Fibroblast of skin of scalp (primary cell): ENCODE measurements around the gene ATXN7.

Source experiments
- DNase-seq: peaks from one replicate; pipeline ENCODE4 v3.0.0-alpha.2; 2013

ATXN7 gene

DNA sequence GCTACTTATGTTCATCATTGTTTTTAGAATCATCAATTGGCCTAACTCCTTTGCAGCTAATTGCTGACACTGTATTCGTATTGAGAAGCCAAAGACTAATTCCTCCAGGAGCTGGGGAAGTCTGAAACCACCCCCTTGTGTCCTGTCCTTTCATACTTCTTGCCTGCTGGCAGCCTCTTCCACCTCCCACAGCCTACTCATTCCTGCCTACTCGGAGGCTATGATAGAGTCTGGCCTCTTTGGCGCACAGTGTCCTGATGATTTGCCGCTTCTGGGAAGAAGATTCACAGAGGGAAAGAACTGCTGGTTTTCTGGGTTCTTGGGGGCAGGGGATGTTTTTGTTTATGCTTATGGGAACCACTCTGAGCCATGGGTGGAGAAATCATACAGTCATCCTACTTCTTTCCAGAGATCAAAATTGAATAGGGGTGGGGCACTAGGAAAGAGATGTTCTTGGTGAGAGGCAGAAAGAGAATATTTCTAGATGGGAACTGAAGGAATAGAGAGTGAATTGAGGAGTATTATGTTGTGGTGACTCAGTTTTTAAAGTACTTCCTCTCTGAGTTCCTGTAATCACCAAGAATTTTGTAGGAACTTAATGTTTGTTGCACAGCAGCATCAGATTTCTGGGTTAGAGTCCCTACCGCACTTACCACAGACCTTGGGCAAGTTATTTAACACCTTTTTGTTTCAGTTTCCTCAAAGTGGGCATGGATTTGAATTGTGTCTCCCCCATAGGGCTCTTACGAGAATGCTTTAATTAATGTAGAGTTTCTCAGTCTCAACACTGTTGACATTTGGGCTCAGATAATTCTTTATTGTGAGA is 70.6 kb downstream of the ATXN7 start:
- DNase-seq: no peak

DNA sequence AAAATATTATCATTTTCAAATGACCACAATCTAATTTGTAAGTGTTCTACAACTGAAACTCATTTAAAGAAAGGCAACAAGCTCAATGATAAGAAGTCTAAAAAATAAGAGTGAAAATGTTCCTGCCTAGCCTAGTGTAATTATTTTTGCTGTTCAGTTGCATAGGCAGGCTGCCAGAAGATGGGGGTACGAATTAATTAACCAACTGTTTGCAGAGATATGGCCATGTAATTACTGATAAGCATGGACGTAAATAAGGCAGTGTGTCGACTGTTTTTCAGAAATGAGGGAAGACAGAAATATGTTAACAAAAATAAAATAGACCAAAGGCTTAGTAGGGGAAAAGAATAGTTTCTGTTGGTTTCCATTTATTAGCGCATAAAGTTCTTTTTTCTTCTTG is 73.3 kb downstream of the ATXN7 start:
- DNase-seq: no peak

DNA sequence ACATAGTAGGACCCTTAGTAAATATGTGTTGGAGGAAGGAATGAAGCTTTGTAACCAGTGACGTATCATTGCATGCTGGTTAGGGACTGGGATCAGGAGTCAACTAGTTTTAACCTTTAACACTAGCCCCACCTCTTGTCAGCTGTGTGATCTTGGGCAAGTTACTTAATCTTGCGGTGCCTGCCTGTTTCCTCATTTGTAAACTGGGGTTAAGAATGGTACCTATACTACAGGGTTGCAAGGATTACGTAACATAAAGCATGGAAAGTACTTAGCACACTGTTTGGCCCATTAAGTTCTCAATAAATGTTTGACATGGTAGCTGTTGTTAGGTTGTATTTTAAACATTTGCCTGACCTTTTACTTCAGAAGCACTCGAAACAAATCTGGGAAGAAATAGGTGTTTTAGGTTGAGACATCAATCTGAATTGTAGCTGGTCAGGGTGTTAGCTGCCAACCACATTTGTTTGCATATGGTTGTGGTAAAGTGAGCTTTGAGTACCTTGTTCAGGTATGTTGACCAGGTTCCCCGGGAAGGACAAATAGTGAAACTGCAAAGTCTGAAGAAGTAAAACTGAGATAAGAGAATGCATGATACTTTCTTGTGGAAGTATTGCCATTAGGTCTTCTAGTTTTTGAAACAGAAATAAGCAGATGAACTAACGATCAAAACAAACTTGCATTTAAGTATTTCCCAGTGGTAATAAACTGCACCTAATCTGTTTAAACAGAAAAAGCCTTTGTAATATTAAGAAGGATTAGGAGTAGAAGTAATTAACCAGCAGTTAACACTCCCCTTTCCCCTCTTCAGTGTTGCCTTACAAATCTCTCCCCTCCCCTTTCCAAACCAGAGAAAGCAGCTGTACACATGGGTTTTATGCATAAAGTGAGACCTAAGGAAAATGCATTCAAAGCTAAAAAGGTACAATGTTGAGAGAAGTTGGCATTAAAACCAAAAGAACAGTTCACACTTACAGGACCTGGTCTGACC is 74.3 kb downstream of the ATXN7 start:
- no peak for DNase-seq

DNA sequence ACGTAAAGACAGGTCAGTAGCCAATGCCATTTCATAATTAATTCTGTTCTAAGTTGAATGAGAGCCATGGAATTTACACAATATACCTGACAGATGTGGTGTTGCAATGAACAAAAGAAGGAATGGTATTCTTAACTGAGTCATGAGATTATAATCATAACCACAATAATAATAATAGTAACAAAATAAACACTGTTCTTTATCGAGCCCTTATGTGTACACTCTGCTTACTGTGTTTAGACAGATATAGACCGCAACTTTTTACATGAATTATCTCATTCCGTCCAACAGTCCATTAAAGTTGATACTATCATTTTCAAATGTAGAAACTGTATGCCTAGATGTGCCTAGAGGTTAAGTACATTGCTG is 76.7 kb downstream of the ATXN7 start:
- no peak for DNase-seq

DNA sequence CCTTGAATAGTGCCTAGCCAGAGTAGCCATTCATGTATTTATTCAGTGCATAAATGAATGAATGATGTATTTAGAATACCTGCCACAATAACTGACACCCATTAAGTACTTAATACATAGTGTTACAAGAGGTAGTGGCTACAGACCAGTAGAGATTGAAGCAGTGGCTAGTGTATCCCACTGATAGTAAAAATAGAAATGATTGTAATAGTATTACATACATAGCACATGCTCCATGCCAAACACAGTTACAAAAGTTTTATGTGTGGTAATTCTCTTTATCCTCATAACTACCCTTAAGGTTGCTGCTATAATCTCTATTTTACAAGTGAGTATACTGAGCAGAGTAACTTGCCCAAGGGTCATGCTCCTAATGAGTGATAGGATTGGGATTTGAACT is 78.9 kb downstream of the ATXN7 start:
- DNase-seq: no peak

DNA sequence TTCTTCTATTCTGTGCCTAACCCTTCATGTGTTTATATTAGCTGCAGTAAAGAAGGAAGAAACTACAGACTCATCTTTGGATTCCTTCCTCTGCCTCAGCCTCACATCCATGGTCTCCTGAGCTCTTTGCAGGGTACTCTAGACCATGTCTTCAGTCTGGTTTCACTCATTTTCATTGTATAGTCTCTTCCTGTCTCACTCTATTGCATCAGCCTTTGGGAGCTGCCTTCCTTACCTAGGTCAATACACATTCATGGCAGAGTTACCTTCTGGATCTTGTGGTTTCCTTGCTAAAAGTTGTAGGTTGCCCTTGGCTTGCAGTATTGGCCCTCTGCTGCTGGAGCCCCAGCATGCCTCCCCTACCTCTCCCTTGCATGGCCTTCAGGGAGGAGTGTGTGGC is 80.0 kb downstream of the ATXN7 start:
- DNase-seq: no peak

DNA sequence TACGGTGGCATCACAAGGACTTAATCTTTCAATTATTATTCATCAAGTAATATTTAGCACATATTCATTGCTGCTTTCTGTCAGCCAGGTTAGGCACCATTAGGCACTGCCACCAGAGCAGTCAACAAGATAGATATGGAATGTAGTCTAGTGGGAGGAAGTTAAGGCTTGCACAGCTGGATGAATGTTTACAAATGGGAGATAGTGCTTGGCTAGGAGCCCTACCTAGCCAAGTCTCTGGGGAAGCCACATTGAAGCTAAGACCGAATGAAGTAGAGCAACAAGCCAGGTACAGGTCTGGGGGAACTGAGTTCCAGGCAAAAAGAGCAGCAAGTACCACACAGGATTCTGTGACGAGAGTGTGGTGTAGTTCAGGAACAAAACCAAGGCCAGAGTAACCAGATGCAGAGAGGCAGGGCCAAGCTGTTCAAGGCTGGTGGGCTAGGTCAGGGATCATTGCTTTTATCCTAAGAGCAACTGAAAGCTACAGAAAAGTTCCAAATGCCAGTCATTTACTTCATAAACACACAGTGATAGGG is 82.0 kb downstream of the ATXN7 start:
- no peak for DNase-seq

DNA sequence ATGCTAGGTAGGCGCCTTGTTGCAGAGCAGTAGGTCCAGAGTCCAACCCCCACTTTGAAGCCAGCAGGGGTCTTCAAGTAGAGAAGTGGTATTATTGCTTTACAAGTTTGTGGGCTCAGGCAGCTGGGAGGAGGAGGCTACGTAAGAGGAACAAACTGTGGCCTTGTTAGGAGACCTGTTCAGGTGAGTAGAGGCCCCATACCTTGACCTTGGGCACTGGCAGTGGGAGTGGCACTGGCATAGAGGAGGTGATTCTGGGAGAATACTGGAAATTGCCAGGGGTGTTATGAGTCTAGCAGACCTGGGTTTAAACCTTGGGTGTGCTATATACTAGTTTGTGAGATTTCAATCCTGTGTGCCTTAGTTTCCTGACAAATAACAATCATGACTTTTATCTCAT is 83.1 kb downstream of the ATXN7 start:
- DNase-seq: no peak

DNA sequence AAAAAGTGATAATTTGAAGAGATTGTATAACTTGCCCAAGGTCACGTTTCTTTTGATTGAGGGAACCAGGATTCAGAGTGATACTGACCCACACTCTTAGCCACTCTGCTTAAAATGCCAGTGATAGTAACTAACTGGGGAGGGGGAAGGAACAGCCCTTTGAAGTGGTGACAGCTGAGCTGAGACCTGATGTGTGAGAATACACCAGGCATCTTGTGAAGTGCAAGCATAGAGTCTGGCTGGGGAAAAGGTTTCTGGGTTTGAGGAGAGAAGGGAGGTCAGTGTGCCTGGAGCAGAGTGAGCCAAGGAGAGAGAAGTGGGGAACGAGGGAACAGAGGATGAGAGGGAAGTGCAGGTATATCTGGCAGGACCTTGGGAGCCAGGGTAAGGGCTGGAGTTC is 83.9 kb downstream of the ATXN7 start:
- DNase-seq: no peak

DNA sequence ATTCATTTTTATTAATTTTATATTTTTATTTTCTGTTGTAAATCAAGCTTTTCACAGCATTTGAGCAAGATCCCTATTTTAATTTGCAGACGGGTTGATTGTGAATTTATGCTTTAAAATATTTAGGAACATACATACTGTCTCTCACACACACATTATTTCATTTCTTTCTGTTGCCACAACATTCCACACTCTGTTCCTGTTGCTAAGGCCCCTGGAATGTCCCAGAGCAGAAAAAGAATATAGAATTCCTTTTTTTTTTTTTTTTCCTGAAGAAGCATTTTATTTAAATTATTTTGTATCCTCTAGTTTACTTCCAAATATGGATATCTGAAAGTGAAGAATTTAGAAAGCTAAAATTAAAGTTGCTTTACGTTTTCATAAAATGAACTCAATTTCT is 85.3 kb downstream of the ATXN7 start:
- DNase-seq: peak; percentile 91

DNA sequence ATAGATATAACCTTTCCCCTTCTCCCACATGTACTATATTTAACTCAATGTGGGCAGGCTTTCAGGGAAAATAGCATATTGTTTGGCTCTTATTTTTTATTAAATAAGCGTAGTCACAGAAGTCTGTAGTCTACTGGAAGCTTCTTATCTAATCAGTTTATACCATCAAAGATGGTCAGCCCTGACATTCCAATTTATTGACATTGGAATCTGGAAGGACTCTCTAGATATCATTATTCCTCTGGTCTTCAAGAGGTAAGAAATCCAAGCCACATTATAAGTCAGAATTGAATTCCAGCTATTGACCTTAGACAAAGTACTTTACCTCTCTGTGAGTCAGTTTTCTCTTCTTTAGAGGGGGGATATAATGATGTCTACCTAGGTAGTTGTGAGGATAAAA is 87.0 kb downstream of the ATXN7 start:
- no peak for DNase-seq

DNA sequence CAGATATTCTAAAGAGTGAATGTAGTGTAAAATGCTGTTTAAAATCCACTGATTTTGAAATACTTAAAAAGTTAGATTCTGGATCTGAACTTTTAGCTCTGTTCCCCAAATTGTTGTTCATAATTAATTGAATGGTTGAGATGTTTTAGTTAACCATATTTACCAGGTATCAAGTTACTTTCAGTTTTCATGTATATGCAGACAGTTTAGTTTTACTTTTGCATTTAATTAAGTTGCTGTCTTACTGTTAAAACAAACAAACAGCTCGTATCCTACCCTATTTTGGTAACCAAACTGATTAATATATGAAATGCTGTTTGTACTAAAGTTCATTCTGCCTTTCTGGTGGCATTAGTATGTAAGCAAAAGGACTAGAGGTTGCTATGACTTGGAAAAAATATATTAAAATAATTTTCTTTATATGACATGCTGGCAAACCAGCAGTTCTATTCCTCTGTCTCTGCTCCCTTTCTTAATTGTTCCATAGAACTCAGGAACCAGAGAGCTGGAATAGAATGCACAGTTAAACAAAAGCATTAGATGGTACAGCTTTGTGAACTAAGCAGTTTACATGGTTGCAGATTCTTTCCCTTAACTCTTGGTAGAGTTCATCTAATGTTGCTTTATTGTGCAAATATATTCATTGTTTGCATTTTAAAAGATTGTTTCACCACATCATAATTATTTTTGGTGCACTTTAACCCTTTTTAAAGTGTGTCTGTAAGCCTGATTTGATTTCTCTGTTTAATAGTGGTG is 88.0 kb downstream of the ATXN7 start:
- no peak for DNase-seq

DNA sequence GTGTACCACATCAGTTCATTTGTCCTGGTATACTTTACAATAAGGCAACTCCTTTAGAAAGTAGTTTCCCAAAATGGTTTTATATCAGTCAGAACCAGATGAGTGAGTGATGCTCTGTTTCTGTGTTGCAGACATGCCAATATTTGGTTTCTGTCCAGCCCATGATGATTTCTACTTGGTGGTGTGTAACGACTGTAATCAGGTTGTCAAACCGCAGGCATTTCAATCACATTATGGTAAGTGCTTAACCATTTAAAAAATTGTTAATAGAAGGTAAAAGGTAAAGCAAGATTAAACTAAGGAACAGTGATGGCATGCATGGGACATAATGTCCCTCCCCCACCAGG is 88.6 kb downstream of the ATXN7 start:
- DNase-seq: no peak

DNA sequence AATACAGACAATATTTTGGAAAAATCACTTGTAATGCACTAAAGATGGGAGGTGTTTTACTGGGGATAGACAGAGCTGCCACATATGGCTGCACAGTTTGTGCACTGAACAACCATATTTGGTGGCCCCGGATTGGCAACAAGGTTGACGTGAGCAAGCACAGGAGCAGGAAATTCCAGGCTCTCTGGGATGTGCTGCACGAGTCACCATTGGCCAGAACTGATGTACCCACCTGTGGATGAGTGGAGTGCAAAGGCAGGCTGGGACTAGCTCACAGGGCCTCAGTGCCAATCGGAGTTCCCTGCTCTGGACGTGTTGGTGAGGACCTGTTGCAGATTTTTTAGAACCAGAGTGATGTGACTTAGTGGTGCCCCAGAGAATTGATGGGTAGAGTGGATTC is 90.5 kb downstream of the ATXN7 start:
- DNase-seq: no peak

DNA sequence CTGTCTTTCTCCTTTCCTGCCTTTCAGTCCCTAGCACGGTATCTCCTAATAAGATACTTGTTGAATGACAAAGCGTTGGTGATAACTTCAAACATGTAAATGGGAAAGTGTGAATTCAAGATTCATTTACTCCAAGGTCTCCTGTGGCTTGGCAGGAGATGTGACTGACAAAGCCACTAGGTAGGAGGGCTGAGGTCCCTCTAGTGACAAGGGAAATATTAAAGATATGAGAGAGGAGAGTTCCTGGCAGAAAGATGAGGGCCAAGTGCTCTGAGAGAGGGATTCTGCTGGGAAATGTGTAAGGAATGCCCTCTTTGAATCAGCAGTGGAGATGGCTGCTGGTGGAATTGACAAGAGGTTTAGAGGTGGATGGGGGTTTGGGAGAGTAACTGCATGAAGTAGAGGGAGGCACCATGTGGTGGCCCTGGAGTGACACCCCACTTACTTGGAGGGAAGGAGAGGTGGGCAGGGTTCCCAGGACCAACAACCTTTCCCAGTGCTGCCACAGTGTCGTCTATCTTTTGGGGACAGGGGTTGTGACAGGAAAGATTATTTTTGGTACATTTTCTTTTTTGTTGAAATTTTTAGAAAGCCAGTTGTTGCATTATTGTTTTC is 91.5 kb downstream of the ATXN7 start:
- DNase-seq: no peak

DNA sequence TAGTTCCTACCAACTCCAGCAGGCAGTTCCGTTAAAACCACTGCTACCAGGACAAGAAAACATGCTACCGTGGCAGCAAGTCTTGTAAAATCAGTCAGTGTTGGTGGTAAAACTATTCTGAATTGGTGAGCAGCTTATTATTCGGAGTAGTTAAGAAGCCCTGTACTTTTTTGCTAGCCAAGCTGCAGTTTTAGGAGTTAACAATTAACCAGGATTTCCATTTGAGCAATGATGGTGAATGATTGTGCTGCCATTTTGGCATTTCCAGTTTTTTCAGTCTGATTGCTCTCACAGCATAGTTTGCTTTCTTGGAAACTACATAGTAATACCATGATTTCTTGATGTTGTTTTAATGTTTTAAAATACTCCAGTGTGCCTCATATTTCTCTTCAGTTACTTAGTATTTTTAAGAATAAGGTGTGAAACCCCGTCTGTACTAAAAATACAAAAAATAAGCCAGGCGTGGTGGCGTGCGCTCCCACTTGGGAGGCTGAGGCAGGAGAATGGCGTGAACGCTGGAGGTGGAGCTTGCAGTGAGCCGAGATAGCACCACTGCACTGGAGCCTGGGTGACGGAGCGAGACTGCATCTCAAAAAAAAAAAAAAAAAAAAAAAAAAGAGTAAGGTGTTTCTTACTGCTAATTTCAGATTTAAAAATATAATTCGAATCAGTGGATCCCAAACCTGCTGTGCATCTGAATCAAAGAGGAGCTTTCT is 92.3 kb downstream of the ATXN7 start:
- DNase-seq: no peak

DNA sequence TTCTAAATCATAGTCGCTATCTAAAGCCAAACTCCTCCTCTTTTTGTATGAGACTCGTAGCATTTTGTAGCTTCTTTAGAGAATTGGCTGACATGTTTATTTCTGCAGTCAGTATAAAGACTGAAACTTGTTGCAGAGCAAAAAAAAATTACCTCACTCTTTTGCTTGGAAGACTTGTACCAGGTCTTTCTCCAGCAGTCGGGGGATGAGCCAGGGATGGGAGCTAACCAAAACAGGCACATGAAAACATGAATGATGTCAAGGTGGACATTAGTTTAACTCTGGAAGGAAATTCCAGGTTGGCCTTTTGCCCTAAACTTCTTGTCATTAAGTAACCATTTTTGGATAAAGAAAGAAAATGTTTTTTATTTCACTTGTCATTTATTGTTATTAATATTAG is 95.5 kb downstream of the ATXN7 start:
- DNase-seq: no peak

DNA sequence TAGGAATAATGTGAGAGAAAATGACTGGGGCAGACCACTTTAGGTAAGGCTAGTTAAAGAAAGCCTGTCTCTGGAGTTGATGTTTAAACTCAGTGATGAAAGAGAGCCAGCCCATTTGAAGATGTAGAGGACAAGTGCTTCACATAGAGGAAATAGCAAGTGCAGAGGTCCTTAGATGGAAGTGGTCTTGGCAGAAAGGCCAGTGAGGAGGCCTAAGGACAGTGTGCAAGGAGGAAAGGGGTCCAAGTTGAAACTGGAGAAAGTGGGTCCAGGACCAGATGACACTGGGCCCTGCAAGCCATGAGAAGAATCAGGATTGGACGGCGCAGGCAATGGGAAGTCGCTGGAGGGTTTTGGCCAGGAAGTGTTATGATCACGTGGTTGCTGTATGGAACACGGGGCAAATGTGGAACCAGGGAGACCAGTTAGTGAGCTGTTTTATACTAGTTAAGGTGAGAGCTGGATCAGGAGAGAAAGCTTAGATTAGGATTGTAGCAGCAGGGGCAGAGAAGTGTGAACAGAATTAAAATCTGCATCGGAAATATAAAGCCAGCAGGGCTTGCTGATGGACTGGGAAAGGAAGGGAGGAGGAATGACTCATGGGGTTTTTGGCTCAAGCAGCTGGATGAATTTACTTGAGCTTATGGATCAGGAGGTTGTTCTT is 96.5 kb downstream of the ATXN7 start:
- DNase-seq: peak; percentile 64

DNA sequence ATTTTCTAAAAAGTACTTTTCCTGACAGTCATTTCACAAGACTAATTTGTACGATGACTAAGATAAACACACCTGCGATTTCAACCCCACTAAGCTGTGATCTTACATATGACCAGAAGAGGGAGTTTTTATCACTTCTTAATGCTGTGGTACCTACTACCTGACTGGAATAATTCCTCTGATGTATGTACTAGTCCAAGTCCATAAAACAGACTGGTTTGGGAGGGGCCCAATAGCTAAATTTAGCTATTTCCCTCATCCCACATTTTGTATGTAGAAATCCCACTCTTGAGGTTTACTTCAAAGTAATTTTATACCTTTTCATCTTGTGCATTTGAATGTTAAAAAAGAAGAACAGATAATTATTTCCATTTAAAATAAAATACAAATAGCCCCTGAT is 98.2 kb downstream of the ATXN7 start:
- no peak for DNase-seq

DNA sequence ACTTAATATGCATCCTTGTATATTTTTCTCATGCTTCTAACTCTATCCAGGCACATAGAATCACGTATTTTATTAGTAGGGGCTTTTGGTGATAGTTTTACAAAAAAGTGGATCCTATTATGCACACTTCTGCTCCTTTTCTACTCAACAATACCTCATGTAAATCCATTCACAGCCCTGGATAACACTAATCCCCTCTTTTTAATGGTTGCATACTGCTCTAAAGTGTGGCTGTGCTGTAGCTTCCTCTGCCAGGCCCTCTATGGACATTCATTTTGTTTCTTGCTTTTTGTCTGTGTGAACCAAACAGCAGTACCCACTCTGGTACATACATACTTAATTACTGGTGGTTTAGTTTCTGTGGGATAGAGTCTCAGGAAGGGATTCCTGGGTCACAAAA is 99.8 kb downstream of the ATXN7 start:
- no peak for DNase-seq
